ENCODE results near the gene ECHS1.

The ECHS1 gene

GRCh38 chr10:133316732-133317131, 56.4 kb downstream of the ECHS1 start:
- DNase-seq, result no peak

- DNase-seq, result no peak
Measured at GRCh38 chr10:133316266-133316665, 56.9 kb downstream of the ECHS1 start.

GRCh38 chr10:133315847-133316246, 57.3 kb downstream of the ECHS1 start:
- no peak for DNase-seq

GRCh38 chr10:133314911-133315310, 58.2 kb downstream of the ECHS1 start:
- no peak for DNase-seq

GRCh38 chr10:133313192-133313591, 60.0 kb downstream of the ECHS1 start:
- DNase-seq, result no peak

- no peak for DNase-seq
Measured at GRCh38 chr10:133312769-133313145, 60.4 kb downstream of the ECHS1 start.

All from NCI-H2171 treated with DMSO at 0.1 percent for 48 hours (cell line).